ENCODE measurements around the gene RAI1. TPM values are rescaled to one million over a fixed set of nuclear protein-coding genes. Genes with fewer than 3 reads are reported as not detected.
"Not testable (repeated sequence)": the region's sequence is repeated elsewhere in the genome, so short reads cannot be mapped to it uniquely, and the experiment has no call there.

Gene RAI1, protein sequence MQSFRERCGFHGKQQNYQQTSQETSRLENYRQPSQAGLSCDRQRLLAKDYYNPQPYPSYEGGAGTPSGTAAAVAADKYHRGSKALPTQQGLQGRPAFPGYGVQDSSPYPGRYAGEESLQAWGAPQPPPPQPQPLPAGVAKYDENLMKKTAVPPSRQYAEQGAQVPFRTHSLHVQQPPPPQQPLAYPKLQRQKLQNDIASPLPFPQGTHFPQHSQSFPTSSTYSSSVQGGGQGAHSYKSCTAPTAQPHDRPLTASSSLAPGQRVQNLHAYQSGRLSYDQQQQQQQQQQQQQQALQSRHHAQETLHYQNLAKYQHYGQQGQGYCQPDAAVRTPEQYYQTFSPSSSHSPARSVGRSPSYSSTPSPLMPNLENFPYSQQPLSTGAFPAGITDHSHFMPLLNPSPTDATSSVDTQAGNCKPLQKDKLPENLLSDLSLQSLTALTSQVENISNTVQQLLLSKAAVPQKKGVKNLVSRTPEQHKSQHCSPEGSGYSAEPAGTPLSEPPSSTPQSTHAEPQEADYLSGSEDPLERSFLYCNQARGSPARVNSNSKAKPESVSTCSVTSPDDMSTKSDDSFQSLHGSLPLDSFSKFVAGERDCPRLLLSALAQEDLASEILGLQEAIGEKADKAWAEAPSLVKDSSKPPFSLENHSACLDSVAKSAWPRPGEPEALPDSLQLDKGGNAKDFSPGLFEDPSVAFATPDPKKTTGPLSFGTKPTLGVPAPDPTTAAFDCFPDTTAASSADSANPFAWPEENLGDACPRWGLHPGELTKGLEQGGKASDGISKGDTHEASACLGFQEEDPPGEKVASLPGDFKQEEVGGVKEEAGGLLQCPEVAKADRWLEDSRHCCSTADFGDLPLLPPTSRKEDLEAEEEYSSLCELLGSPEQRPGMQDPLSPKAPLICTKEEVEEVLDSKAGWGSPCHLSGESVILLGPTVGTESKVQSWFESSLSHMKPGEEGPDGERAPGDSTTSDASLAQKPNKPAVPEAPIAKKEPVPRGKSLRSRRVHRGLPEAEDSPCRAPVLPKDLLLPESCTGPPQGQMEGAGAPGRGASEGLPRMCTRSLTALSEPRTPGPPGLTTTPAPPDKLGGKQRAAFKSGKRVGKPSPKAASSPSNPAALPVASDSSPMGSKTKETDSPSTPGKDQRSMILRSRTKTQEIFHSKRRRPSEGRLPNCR (N-terminal part only)
- total RNA-seq = 10 to 100 TPM in 1 of 2 experiments, 1 to 10 TPM in 1; 9.2 to 12.0 TPM

DNA sequence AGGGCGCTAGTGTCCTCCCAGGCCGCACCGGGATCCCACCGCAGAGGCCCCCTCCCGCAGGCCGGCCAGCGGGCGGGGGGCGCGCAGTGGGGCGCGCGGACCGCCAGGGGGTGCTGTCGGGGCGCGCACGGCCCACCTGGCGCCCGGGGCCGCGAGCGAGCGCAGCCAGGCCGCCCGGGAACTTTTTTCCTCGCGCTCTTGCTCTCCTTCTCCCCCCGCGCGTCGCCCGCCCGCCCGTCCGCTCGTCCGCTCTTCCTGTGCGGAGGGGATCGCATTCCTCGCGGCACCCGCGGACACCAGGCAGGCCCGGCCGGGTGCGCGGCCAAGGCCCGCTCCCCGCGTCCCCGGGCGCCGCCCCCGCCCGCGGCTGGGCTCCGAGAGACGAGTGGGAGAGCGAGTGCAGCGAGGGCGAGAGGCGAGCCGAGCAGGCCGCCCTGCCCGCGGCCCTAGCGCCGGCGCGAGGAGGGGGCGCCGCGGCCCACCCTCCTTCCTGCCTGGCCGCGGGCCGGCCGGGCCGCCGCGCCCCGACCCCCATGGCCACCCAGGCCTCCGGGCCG, at the start of gene RAI1:
Gene RAI1 (plus strand): TSS at position 272 of the 557 bp plus-strand sequence. CDS start 111,491 bp downstream, outside the sequence.
- Mint-ChIP-seq H3K4me3 (peak within 1 kb of the TSS; percentile 88), H3K4me1 (ENCODE audit: low read depth) (peaks cover 30% of the 10 kb centered on the region), H3K9me3 (no peaks in the 10 kb centered on the region), H3K27ac (peak within 1 kb of the TSS; percentile 87), H3K36me3 (ENCODE audit: low read depth) (no peaks in the 10 kb centered on the region), H3K27me3 (ENCODE audit: low read depth) (no peaks in the 10 kb centered on the region)
- peak; percentile 66 for DNase-seq
- CTCF ChIA-PET = interaction anchor here (1.0 to 2.3 kb wide), 6 partner anchors 9 to 238 kb away, joined by 3 to 20 read pairs (median 4); no protein-coding TSS in a partner anchor
- intact Hi-C loops (cut with micrococcal nuclease) = loop anchor here (1.0 to 5.0 kb wide), 6 partner anchors 111 to 406 kb away; partner anchors contain the start of gene DRG2

DNA sequence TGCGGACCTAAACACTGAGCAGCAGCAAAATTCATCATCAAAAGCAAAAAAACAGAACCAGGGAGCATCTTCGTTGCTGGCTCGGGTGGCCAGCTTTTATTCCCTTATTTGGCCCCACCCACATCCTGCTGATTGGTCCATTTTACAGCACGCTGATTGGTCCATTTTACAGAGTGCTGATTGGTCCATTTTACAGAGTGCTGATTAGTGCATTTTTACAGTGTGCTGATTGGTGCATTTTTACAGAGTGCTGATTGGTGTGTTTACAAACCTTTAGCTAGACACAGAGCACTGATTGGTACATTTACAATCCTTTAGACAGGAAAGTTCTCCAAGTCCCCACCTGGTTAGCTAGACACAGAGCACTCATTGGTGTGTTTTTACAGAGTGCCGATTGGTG, 48.6 kb upstream of the RAI1 start:
- H3K4me1 Mint-ChIP-seq (ENCODE audit: low read depth) = peaks cover 11% of the 10 kb centered on the region
- H3K9me3 Mint-ChIP-seq; intact Hi-C loops (cut with micrococcal nuclease); H3K4me3 Mint-ChIP-seq; DNase-seq; H3K27me3 Mint-ChIP-seq (ENCODE audit: low read depth); H3K27ac Mint-ChIP-seq; H3K36me3 Mint-ChIP-seq (ENCODE audit: low read depth): not testable (repeated sequence)
- CTCF ChIA-PET = interaction anchor here (4.2 kb wide), 1 partner anchor 9 kb away, joined by 19 read pairs; no protein-coding TSS in a partner anchor

DNA sequence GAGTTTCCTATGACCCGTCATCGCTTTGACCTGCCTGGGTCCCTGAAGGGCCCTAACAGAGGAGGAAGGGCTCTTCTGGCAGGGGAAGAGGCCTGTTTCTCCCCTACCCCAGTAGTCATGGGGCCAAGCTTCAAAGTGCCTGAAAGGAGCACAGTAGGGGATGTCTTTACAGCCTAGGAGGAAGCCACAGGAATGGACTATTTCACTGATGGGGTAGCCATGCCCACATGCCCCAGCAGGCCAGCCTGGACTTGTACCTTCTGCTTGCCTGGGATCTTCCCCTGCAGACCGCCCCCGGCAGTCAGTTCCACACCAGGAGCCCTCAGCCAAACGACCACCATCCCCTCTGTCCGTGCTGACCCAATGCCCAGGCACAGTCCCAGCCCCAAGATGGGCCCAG, 47.9 kb upstream of the RAI1 start:
- Mint-ChIP-seq H3K4me3 (no peak overlapping the region), H3K4me1 (ENCODE audit: low read depth) (peaks cover 11% of the 10 kb centered on the region), H3K9me3 (no peaks in the 10 kb centered on the region), H3K36me3 (ENCODE audit: low read depth) (no peaks in the 10 kb centered on the region), H3K27ac (no peak overlapping the region), H3K27me3 (ENCODE audit: low read depth) (no peaks in the 10 kb centered on the region)
- intact Hi-C loops (cut with micrococcal nuclease) = no loop called here
- CTCF ChIA-PET = interaction anchor here (4.2 kb wide), 1 partner anchor 8 kb away, joined by 19 read pairs; no protein-coding TSS in a partner anchor
- DNase-seq = no peak

DNA sequence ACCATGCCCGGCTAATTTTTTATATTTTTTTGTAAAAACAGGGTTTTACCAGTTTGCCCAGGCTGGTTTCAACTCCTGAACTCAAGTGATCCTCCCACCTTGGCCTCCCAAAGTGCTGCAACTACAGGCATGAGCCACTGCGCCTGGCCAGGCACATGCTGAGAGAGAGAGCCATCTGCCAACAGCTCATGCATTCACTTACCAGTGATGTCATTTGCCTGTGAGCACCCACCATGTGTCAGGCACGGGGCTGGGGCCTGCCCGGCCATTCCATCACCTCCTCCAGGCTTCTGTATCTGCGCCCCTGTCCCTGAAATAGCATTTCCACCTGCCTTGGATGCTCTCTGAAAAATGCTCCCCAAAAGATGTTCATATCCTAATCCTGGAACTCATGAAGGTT, 46.1 kb upstream of the RAI1 start:
- Mint-ChIP-seq H3K27ac (no peak overlapping the region), H3K27me3 (ENCODE audit: low read depth) (no peaks in the 10 kb centered on the region), H3K4me1 (ENCODE audit: low read depth) (no peaks in the 10 kb centered on the region), H3K4me3 (no peak overlapping the region), H3K9me3 (no peaks in the 10 kb centered on the region), H3K36me3 (ENCODE audit: low read depth) (no peaks in the 10 kb centered on the region)
- CTCF ChIA-PET = no interaction called here
- intact Hi-C loops (cut with micrococcal nuclease) = no loop called here
- no peak for DNase-seq

DNA sequence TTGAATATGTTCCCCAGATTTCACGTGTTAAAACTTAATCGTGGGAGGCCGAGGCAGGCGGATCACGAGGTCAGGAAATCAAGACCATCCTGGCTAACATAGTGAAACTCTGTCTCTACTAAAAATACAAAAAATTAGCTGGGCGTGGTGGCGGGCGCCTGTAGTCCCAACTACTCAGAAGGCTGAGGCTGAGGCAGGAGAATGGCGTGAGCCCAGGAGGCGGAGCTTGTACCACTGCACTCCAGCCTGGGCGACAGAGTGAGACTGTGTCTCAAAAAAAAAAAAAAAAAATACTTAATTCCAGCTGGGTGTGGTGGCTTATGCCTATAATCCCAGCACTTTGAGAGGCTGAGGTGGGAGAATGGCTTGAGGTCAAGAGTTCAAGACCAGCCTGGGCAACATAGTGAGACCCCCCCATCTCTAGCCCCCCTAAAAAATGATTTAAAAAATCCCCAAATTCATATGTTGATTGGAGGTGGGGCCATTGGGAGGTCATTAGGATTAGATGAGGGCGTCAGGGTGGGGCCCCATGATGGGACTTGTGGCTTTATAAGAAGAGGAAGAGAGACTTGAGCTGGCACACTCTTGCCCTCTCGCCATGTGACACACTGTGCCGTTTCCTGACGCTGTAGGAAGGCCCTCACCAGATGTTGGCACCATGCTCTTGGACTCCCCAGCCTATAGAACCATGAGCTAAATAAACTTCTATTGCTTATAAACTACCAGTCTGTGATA, 45.6 kb upstream of the RAI1 start:
- DNase-seq; H3K4me3 Mint-ChIP-seq; H3K9me3 Mint-ChIP-seq; H3K36me3 Mint-ChIP-seq (ENCODE audit: low read depth); H3K4me1 Mint-ChIP-seq (ENCODE audit: low read depth); H3K27ac Mint-ChIP-seq; CTCF ChIA-PET; intact Hi-C loops (cut with micrococcal nuclease); H3K27me3 Mint-ChIP-seq (ENCODE audit: low read depth): not testable (repeated sequence)

DNA sequence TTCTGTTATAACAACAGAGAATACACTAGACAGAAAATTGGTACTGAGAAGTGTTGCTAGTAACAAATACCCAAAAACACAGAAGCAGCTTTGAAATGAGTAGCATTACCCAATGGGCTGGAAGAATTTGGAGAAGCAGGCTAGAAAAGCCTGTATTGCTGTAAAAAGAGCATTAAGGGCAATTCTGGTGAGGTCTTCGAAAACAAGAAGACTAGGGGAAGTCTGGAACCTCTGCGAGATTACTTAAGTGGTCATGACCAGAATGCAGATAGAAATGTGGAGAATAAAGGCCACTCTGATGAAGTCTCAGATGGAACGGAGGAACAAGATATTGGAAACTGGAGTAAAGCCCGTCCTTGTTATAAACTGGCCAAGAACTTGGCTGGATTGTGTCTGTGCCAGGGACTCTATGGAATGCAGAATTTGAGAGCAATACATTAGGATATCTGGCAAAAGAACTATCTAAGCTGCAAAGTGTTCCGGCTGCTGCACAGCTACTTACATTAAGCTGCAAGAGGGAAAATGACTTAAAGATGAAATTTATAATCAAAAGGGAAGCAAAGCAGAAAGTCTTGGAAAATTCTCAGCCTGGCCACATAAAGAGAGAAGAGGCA, 44.9 kb upstream of the RAI1 start:
- CTCF ChIA-PET = interaction anchor here (1.8 kb wide), 1 partner anchor 139 kb away, joined by 5 read pairs; no protein-coding TSS in a partner anchor
- intact Hi-C loops (cut with micrococcal nuclease) = no loop called here
- Mint-ChIP-seq H3K27me3 (ENCODE audit: low read depth) (no peaks in the 10 kb centered on the region), H3K4me1 (ENCODE audit: low read depth) (no peaks in the 10 kb centered on the region), H3K36me3 (ENCODE audit: low read depth) (no peaks in the 10 kb centered on the region), H3K27ac (no peak overlapping the region), H3K4me3 (no peak overlapping the region), H3K9me3 (no peaks in the 10 kb centered on the region)
- no peak for DNase-seq

DNA sequence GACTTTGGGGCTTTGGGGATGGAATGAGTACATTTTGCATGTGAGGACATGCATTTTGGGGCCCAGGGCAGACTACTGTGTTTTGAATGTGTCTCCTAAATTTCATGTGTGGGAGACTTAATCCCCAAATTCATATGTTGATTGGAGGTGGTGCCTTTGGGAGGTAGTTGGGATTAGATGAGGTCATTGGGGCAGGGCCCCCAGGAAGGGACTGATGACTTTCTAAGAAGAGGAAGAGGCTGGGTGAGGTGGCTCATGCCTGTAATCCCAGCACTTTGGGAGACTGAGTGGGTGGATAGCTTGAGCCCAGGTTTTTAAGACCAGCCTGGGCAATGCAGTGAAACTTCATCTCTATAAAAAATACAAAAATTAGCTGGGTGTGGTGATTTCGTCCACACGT, 42.8 kb upstream of the RAI1 start:
- Mint-ChIP-seq H3K4me3 (no peak overlapping the region), H3K4me1 (ENCODE audit: low read depth) (no peaks in the 10 kb centered on the region), H3K27me3 (ENCODE audit: low read depth) (no peaks in the 10 kb centered on the region), H3K9me3 (no peaks in the 10 kb centered on the region), H3K36me3 (ENCODE audit: low read depth) (no peaks in the 10 kb centered on the region), H3K27ac (no peak overlapping the region)
- intact Hi-C loops (cut with micrococcal nuclease) = no loop called here
- CTCF ChIA-PET = interaction anchor here (1.7 kb wide), 1 partner anchor 283 kb away, joined by 8 read pairs; no protein-coding TSS in a partner anchor
- no peak for DNase-seq

DNA sequence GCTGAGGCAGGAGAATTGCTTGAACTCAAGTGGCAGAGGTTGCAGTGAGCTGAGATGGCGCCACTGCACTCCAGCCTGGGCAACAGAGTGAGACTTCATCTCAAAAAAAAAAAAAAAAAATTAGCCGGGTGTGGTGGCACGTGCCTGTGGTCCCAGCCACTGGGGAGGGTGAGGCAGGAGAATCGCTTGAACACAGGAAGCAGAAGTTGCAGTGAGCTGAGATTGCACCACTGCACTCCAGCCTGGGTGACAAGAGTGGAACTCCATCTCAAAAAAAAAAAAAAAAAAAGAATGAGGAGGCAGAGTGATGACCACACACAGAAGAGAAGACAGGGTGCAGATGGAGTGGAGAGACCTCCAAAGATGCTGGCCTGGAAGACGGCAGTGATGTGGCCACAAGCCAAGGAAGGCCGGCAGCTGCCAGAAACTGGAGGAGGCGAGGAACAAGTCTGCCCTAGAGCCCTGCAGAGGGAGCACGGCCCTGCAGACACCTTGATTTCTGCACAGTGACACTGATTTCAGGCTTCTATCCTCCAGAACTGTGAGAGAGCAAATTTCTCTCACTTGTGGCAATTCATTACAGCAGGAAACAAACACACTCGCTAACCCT, 41.5 kb upstream of the RAI1 start:
- H3K4me3 Mint-ChIP-seq; H3K36me3 Mint-ChIP-seq (ENCODE audit: low read depth); DNase-seq; H3K27me3 Mint-ChIP-seq (ENCODE audit: low read depth); intact Hi-C loops (cut with micrococcal nuclease); H3K27ac Mint-ChIP-seq; H3K4me1 Mint-ChIP-seq (ENCODE audit: low read depth); H3K9me3 Mint-ChIP-seq: not testable (repeated sequence)
- CTCF ChIA-PET = interaction anchor here (0.6 to 0.7 kb wide), 2 partner anchors 126 to 681 kb away, joined by 4 read pairs; no protein-coding TSS in a partner anchor

DNA sequence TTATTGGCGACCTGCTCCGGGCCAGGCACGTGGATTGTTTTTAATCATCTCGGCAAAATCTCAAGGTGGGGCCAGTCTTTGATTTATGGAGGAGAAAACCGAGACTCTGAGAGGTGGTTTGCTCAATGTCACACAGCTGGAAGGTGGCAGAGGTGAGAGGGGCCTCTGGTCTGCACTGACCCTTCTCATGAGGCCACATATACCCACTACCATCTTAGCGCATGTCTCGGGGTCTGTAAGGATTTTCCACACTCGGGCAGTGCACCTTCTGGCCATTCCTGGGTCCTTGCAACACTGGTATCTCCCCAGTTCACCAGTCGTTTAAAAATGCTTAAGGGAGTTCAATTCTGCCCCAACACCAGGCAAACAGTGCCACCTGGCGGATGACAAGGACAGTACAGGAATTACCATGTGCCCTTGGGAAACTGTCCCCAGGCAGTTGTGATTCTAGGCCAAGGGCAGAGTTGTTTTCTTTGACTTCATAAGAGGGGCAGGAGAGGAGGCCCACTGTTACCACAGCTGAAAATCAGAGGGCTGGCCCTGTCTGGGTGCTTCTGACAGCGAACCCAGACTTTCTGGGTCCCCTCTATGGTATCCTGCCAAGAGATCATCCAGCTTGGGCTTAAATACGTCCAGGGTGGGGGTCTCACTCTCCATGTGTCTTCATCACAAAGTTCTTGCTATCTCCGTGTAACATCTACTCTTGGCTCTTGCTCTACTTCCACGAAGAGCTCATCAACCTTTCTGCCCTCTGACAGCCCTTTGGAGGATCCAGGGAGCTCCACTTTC, 39.4 kb upstream of the RAI1 start:
- CTCF ChIA-PET = interaction anchor here (0.6 to 3.7 kb wide), 33 partner anchors 9 to 414 kb away, joined by 3 to 63 read pairs (median 4); partner anchors contain the start of genes PEMT and RASD1
- peak; percentile 90 for DNase-seq
- intact Hi-C loops (cut with micrococcal nuclease) = loop anchor here (1.0 kb wide), 4 partner anchors 141 to 286 kb away; no protein-coding TSS in a partner anchor
- no peak overlapping the region for H3K27ac Mint-ChIP-seq
- no peaks in the 10 kb centered on the region for H3K27me3 Mint-ChIP-seq (ENCODE audit: low read depth)
- no peaks in the 10 kb centered on the region for H3K36me3 Mint-ChIP-seq (ENCODE audit: low read depth)
- no peaks in the 10 kb centered on the region for H3K9me3 Mint-ChIP-seq
- no peaks in the 10 kb centered on the region for H3K4me1 Mint-ChIP-seq (ENCODE audit: low read depth)
- H3K4me3 Mint-ChIP-seq = no peak overlapping the region

DNA sequence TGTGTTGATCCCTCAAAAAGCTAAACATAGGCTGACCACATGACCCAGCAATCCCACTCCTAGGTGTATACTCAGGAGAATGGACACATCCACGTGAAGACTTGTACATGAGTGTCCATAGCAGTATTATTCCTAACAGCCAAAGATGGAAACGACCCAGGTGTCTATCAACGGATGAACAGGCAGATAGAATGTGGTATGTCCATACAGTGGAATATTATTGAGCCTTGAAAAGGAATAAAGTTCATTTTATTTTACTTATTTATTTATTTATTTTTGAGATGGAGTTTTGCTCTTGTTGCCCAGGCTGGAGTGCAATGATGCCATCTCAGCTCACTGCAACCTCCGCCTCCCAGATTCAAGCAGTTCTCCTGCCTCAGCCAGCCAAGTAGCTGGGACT, 36.1 kb upstream of the RAI1 start:
- intact Hi-C loops (cut with micrococcal nuclease) = not testable (repeated sequence)

More for the DNA sequence above, 36.1 kb upstream of the RAI1 start:
- not testable (repeated sequence) for H3K36me3 Mint-ChIP-seq (ENCODE audit: low read depth); H3K4me3 Mint-ChIP-seq; DNase-seq; H3K4me1 Mint-ChIP-seq (ENCODE audit: low read depth); H3K27me3 Mint-ChIP-seq (ENCODE audit: low read depth); H3K9me3 Mint-ChIP-seq; H3K27ac Mint-ChIP-seq
- CTCF ChIA-PET = interaction anchor here (1.2 kb wide), 1 partner anchor 290 kb away, joined by 4 read pairs; no protein-coding TSS in a partner anchor

Data from activated naive CD4-positive, alpha-beta T cell treated with anti-CD3 and anti-CD28 coated beads for 36 hours (primary cell).